Fibroblast of villous mesenchyme (primary cell): Measurements from ENCODE around the gene AUP1. TPM values are rescaled to one million over a fixed set of nuclear protein-coding genes. Genes with fewer than 3 reads are reported as not detected.

ENCODE experiments used
- DNase-seq: peaks from one replicate; pipeline ENCODE4 v3.0.0-alpha.2; 2010; ENCODE audit warnings: low read depth
- H3K4me3 ChIP-seq: 2 replicates; pipeline ENCODE4 v1.5.1; 2011; ENCODE audit warnings: low read depth, mild to moderate bottlenecking, low read length
- total RNA-seq: library from RNA; depleted of rRNA; stranded (reverse); fragments of >200 nt; gene quantifications from 2 replicates; pipeline ENCODE4 v1.2.3, GENCODE V29; 2012
- TF ChIP-seq, protein P1 (sequence below): IDR thresholded peaks from 2 replicates; pipeline ENCODE4 v1.5.1; 2012; ENCODE audit warnings: low read depth, mild to moderate bottlenecking, low read length; ENCODE audit not compliant: insufficient read depth

AUP1 gene
- total RNA-seq, 1 donor = 68.2 TPM

GRCh38 chr2:74501335-74502071 lies 28.0 kb downstream of the AUP1 start:
- H3K4me3 ChIP-seq = peak overlapping the region; percentile 71
- TF ChIP-seq, protein P1, sequence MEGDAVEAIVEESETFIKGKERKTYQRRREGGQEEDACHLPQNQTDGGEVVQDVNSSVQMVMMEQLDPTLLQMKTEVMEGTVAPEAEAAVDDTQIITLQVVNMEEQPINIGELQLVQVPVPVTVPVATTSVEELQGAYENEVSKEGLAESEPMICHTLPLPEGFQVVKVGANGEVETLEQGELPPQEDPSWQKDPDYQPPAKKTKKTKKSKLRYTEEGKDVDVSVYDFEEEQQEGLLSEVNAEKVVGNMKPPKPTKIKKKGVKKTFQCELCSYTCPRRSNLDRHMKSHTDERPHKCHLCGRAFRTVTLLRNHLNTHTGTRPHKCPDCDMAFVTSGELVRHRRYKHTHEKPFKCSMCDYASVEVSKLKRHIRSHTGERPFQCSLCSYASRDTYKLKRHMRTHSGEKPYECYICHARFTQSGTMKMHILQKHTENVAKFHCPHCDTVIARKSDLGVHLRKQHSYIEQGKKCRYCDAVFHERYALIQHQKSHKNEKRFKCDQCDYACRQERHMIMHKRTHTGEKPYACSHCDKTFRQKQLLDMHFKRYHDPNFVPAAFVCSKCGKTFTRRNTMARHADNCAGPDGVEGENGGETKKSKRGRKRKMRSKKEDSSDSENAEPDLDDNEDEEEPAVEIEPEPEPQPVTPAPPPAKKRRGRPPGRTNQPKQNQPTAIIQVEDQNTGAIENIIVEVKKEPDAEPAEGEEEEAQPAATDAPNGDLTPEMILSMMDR = no peak
- no peak for DNase-seq

GRCh38 chr2:74500578-74500946 lies 28.9 kb downstream of the AUP1 start:
- no peak for DNase-seq
- no peak overlapping the region for H3K4me3 ChIP-seq
- TF ChIP-seq, protein P1 = no peak

GRCh38 chr2:74499940-74500577 lies 29.4 kb downstream of the AUP1 start:
- peak overlapping the region; percentile 57 for H3K4me3 ChIP-seq
- TF ChIP-seq, protein P1 = no peak
- no peak for DNase-seq

- H3K4me3 ChIP-seq = peak within 1 kb of the TSS; percentile 57
- DNase-seq = peak; percentile 37
- TF ChIP-seq, protein P1 = no peak
These were observed 30.1 kb downstream of the AUP1 start, which contains the start of gene LBX2 for GRCh38 chr2:74499267-74499939. LBX2 (minus strand) TSS chr2:74499603; CDS start chr2:74499537, 66 bp downstream.

DNA sequence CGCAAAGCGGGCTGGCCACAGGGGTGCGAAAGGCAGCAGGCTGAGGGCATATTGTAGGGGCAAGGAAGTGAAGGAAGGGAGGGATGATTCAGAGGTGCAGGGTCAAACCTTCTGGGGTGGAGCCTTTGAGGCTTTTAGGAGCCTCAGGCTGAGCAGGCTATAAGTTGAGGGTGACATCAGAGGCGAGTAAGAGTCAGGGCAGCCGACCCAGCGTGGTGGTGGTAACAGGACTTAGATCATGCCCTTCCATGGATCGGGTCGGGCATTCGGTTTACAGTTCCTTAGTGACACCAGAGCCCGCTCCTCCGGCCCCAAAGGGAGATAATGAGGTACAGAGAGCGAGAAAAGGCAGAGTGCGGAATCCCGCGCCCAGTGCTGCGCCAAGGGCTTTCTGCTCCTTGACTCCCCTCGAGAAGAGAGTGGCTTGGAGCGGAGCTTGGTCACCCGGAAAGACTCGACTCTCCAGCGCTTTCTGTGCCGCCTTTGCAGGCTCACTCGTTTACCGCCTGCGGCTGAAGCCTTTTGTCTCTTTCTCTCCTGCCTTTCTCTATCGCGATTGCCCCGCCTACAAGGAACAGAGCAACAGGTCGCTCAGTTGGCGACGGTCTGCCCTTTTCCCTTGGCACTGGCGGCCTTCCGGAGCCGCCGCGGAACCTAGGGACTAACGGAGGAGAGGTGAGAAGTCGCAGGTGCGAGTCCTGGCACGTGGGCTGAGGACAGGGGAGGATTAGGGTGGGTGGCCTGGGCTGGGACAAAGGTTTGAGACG lies 30.8 kb downstream of the AUP1 start:
- H3K4me3 ChIP-seq = peak overlapping the region; percentile 57
- TF ChIP-seq, protein P1 = no peak
- DNase-seq = peak; percentile 36

DNA sequence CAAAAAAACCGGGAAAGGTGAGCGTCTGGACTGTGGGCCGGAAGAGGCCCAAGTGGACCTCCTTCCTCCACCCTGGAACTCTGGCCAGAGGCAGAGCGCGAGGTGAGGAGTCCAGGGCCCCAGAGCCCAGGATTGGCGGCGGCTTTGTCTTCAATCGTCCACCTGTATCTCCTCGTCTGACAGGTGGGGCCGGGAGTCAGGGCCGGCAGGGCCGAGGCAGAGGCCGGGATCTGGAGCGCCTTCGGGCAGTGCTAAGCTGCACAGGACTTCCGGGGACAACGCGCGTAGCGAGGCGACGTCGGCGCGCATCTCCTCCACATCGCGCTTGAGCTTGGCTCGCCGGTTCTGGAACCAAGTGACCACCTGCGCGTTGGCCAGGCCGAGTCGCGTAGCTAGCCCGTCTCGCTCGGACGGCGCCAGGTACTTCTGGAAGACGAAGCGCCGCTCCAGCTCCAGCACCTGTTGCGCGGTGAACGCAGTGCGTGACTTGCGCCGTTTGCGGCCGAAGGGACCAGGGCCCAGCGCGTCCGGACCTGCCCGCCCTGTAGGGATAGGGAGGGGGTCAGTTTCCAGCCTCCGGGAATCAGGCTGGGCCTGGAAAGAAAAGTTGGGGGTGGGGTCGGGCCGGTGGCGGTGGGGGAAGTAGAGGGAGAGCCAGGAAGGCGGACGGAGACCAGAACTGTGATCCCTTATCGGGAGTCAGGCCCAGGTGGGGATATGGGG lies 31.6 kb downstream of the AUP1 start:
- no peak for DNase-seq
- peak overlapping the region; percentile 57 for H3K4me3 ChIP-seq
- TF ChIP-seq, protein P1 = no peak
